Measurements from ENCODE around the gene TIRAP. TPM values are rescaled to one million over a fixed set of nuclear protein-coding genes. Genes with fewer than 3 reads are reported as not detected.

Gene TIRAP
- polyA plus RNA-seq, 1 of the 3 experiments (the other 2 are of a cell fraction), result 5.5 TPM

- CTCF ChIA-PET, result interaction anchor here (0.7 kb wide), 1 partner anchor 83 kb away, joined by 4 read pairs; no protein-coding TSS in a partner anchor
- H3K27ac ChIP-seq (ENCODE audit: low read depth in 2 of 2, low read length in 1 of 2), result no peak overlapping the region
- H3K4me1 ChIP-seq (ENCODE audit: control insufficient read depth in 1 of 2, insufficient read depth in 2 of 2, low read depth in 1 of 2, low read length in 1 of 2), result peaks cover 31 to 39% of the 10 kb centered on the region in 2 experiments; a peak in 3 of 4 replicates
- POLR2A ChIA-PET, result no interaction called here
- H3K36me3 ChIP-seq (replicated peaks in 1 of 2; ENCODE audit: control insufficient read depth in 1 of 2, insufficient read depth in 2 of 2, low read length in 1 of 2), result no peaks in the 10 kb centered on the region
- H3K79me2 ChIP-seq (ENCODE audit: insufficient read depth), result no peaks in the 10 kb centered on the region; the same call in 1 of the 2 replicates
- no peak for TF ChIP-seq RCOR1 (IDR thresholded peaks at IDR 0.05; ENCODE audit: low read length)
- no peak for TF ChIP-seq GATA2 (CRISPR knock-in tag; IDR thresholded peaks at IDR 0.05)
- TF ChIP-seq EZH2phosphoT487 (IDR thresholded peaks at IDR 0.05; ENCODE audit: borderline replicate concordance, low read depth), result no peak
- no peak for TF ChIP-seq RXRA (IDR thresholded peaks at IDR 0.05; ENCODE audit: borderline replicate concordance, low read depth)
- no peak for TF ChIP-seq EP300 (IDR thresholded peaks at IDR 0.05; ENCODE audit: borderline replicate concordance in 1 of 2, low read depth in 1 of 2, low read length in 1 of 2)
- TF ChIP-seq SMC3 (IDR thresholded peaks at IDR 0.05; ENCODE audit: low read depth, low read length), result no peak
- no peak for TF ChIP-seq CTCF (IDR thresholded peaks at IDR 0.05)
- no peak for TF ChIP-seq USF1 (IDR thresholded peaks at IDR 0.05; ENCODE audit: borderline replicate concordance, low read depth)
- TF ChIP-seq PBX3 (IDR thresholded peaks at IDR 0.05), result no peak
- TF ChIP-seq ZBTB33 (IDR thresholded peaks at IDR 0.05; ENCODE audit: borderline replicate concordance, low read depth), result no peak
- TF ChIP-seq, protein P1, sequence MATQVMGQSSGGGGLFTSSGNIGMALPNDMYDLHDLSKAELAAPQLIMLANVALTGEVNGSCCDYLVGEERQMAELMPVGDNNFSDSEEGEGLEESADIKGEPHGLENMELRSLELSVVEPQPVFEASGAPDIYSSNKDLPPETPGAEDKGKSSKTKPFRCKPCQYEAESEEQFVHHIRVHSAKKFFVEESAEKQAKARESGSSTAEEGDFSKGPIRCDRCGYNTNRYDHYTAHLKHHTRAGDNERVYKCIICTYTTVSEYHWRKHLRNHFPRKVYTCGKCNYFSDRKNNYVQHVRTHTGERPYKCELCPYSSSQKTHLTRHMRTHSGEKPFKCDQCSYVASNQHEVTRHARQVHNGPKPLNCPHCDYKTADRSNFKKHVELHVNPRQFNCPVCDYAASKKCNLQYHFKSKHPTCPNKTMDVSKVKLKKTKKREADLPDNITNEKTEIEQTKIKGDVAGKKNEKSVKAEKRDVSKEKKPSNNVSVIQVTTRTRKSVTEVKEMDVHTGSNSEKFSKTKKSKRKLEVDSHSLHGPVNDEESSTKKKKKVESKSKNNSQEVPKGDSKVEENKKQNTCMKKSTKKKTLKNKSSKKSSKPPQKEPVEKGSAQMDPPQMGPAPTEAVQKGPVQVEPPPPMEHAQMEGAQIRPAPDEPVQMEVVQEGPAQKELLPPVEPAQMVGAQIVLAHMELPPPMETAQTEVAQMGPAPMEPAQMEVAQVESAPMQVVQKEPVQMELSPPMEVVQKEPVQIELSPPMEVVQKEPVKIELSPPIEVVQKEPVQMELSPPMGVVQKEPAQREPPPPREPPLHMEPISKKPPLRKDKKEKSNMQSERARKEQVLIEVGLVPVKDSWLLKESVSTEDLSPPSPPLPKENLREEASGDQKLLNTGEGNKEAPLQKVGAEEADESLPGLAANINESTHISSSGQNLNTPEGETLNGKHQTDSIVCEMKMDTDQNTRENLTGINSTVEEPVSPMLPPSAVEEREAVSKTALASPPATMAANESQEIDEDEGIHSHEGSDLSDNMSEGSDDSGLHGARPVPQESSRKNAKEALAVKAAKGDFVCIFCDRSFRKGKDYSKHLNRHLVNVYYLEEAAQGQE (IDR thresholded peaks at IDR 0.05; ENCODE audit: low read depth, low read length), result no peak
- no peak for TF ChIP-seq ELF1 (IDR thresholded peaks at IDR 0.05)
- no peak for TF ChIP-seq YY1 (IDR thresholded peaks at IDR 0.05; ENCODE audit: low read depth)
- no peak for TF ChIP-seq NRF1 (IDR thresholded peaks at IDR 0.05; ENCODE audit: low read depth, low read length)
- TF ChIP-seq USF2 (IDR thresholded peaks at IDR 0.05; ENCODE audit: borderline replicate concordance, low read depth, low read length), result no peak
- no peak for TF ChIP-seq SIN3A (IDR thresholded peaks at IDR 0.05; ENCODE audit: borderline replicate concordance, low read depth, low read length)
- no peak for TF ChIP-seq FOXM1 (IDR thresholded peaks at IDR 0.05; ENCODE audit: low read depth)
- no peak overlapping the region for H2AFZ ChIP-seq (ENCODE audit: low read depth)
- H3F3A ChIP-seq (replicated peaks; ENCODE audit: insufficient read depth), result peaks cover 18% of the 10 kb centered on the region
- H4K20me1 ChIP-seq (ENCODE audit: insufficient read depth), result no peaks in the 10 kb centered on the region
- no peak for DNase-seq
- 97% methylated on average over 5 of the region's 5 CpGs for WGBS (ENCODE audit: low lambda C conversion rate)
- no peaks in the 10 kb centered on the region for H3K27me3 ChIP-seq (ENCODE audit: insufficient read depth)
- H3K9ac ChIP-seq, result no peak overlapping the region
- H3K9me2 ChIP-seq, result no peaks in the 10 kb centered on the region
- no peak overlapping the region for H3K4me2 ChIP-seq
- H3K4me3 ChIP-seq (ENCODE audit: low read depth in 2 of 2, low read length in 1 of 2), result no peak overlapping the region
- no peaks in the 10 kb centered on the region for H3K9me3 ChIP-seq
Measured at GRCh38 chr11:126335463-126335760, 52.5 kb downstream of the TIRAP start.
